Measurements from ENCODE around the gene CRMP1.

DNA sequence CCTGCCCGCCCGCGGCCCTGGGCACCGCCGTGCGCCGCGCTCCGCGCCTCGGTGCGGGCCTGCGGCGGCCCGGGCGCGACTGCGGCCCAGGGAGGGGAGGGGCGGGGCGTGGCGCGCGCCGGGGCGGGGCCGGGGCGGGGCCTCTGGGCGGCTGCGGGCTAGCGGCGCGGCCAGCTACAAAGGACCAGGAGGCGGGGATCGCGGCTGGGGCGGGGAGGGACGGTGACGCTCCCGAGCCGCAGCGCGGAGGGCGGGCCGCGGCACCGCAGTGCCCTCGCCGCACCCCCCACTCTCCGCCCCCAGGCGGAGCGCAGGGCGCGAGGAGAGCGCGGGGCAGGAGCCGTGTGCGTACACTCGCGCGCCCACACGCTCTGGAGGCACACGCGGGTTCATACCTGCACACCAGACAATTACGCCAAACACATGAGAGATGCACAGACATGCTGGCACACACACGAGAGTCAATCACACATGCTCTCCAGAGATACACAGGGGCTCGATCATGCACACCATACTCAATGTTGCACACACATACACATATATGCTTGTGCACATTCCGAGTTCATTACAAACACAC lies at the start of gene CRMP1:
- no peak for TF ChIP-seq POLR2A (IDR thresholded peaks at IDR 0.05)
- TF ChIP-seq, protein P1, sequence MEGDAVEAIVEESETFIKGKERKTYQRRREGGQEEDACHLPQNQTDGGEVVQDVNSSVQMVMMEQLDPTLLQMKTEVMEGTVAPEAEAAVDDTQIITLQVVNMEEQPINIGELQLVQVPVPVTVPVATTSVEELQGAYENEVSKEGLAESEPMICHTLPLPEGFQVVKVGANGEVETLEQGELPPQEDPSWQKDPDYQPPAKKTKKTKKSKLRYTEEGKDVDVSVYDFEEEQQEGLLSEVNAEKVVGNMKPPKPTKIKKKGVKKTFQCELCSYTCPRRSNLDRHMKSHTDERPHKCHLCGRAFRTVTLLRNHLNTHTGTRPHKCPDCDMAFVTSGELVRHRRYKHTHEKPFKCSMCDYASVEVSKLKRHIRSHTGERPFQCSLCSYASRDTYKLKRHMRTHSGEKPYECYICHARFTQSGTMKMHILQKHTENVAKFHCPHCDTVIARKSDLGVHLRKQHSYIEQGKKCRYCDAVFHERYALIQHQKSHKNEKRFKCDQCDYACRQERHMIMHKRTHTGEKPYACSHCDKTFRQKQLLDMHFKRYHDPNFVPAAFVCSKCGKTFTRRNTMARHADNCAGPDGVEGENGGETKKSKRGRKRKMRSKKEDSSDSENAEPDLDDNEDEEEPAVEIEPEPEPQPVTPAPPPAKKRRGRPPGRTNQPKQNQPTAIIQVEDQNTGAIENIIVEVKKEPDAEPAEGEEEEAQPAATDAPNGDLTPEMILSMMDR (IDR thresholded peaks at IDR 0.05): no peak
